ENCODE results near the gene ZNF584. TPM values are rescaled to one million over a fixed set of nuclear protein-coding genes. Genes with fewer than 3 reads are reported as not detected.

Gene ZNF584
- total RNA-seq = 16.7 and 18.0 TPM in 2 replicates

GRCh38 chr19:58408152-58409009, at the start of gene ZNF584:
ZNF584 (plus strand) TSS chr19:58408649; CDS start chr19:58409148, 499 bp downstream.

DNA sequence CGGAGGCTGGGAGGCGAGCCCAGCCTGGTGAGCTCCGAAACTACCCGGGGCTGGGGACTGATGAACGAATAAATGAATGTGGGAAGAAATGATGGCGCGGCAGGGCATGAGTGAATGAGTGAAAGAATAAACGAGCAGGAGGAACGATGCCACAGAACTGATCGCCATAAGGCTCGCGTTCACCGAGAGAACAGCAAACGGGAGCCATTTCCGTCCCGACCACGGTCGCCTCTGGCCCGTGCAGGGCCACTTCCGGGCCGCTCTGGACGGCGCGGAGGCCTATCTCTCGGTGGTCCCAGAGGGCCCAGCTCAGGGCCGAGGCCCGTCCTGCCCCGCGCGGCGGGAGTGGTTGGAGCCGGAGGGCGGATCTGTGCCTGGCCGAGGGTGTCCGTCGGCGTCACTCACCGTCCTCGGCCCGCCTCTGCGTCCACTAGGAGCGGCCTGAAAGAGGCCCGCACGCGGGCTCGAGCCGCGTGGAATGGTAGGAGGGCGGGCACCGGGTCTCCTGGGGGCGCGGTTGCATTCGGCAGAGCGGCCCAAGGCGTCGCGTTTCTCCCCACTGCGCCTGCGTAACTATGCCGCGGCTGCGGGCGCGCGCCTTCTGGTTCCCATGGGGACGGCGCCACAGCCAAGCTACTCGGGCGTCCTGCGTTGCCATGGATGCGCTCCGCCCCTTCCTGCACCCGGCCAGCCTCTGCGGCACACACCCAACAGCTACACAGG, 46.0 kb upstream of the ZNF584 start, which contains the start of gene ZNF497:
ZNF497 (minus strand) TSS at position 480 of the 723 bp plus-strand sequence. CDS start 5,116 bp downstream, outside the sequence.

GRCh38 chr19:58380662-58381459, 27.6 kb upstream of the ZNF584 start, which contains the start of gene ZNF837:
ZNF837 (minus strand) TSS chr19:58381030; CDS start chr19:58369332, 11,698 bp downstream.

DNA sequence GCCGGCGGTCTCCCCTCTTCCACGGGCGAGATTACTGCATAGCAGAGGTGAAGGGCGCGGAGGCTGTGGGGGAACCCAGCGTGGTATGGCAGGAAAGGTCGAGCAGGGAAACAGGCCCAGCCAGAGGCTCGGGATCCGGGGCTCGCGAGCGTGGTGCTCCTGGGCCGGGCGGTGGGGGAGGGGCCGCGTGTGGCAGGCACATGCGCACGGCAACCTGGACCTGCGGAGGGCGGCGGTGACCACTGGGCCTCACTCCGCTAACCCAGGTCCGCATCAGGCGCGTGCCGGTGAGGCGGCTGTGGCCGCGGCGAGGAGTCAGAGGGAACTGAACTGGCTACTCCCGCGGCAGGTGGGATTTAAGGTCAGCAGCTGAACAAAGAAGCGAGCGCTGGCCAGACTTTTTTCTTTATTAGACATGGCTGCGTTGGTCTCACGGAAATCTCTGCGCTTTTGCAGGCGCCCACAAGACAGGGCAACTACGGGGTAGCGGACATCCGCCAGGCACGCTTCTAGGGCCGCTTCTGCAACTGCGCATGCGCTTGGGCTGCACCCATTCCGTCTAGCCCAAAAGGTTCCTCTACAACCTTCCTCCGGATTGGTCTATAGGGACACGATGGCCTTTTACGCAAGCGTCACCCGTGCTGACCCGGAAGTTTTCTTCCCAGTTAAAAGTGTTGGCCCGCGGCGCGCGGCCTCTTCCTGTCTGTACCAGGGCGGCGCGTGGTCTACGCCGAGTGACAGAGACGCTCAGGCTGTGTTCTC, 21.7 kb upstream of the ZNF584 start, which contains the start of gene RPS5:
RPS5 (plus strand) TSS at position 694 of the 762 bp plus-strand sequence. CDS start 869 bp downstream, outside the sequence.

GRCh38 chr19:58395220-58395978, 13.1 kb upstream of the ZNF584 start, which contains the start of gene RNF225:
RNF225 (plus strand) TSS chr19:58395656; CDS start chr19:58396090, 434 bp downstream.

GRCh38 chr19:58439576-58440554, 31.4 kb downstream of the ZNF584 start, which contains the start of gene ZNF132:
ZNF132 (minus strand) TSS chr19:58440153; CDS start chr19:58439821, 332 bp downstream.

DNA sequence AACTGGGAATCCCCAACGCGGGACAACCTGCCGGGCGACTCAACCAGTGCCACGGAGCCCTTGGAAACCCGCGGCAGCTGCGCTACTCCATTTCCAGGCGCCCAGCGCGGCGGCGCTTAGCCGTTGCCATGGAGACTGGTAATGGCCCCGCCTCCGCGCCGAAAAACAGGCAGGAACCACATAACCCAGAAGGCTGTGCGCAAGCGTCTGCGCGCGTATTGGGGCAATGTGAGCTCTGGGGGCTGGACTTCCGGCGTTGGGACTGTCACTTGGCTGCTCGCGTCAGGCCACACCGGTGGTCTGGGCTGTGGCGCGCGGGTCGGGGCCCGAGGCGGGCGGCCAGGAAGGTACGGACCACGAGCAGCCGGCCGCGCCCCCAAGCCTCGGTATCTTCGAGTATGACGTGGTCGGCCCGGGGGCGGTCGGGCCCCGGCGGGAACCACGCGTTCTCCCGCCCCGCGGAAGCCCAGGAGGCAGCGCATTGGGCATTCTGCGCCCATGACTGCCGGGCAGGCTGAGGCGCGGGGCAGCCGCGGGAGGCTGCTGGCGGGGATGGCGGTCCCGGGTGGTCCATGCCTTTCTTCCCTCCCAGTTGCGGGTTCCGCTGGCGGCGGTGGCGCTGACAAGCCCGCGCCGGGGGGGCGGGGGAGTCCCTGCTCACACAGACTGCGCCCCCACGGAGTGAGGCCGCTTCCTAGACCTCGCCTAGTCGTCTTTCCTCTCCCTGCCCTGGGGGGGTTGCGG, 43.1 kb downstream of the ZNF584 start, which contains the start of gene ZNF324B:
ZNF324B (plus strand) TSS at position 265 of the 744 bp plus-strand sequence. CDS start 2,080 bp downstream, outside the sequence.

DNA sequence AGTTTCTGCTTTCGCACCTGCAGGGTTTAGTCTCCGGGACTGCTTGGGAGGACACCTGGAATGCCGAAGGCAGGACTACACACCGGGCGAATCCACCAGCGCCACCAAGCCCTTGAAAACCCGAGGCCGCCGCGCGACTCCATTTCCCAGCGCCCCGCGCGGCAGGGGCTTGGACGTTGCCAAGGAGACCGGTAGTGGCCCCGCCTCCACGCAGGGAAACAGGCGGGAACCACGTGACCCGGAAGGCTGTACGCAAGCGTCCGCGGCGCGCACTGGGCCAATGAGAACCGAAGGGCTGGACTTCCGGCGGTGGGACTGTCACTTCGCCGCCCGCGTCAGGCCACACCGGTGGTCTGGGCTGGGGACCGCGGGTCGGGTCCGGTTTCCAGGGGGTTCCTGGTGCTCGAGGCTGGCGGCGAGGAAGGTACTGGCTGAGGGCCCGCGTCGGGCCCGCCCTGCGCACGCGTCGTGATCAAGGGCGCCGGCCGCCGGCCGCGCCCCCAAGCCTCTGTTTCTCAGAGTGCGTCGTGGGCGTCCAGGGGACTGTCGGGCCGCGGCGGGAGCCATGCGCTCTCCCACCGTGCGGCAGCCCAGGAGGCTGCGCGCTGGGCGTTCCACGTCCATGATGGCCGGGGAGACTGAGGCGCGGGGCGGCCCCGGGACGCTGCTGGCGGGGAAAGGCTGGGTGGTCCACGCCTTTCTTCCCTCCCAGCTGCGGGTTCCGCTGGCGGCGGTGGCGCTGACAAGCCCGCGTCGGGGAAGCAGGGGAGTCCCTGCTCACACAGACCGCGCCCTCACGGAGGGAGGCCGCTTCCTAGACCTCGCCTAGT, 58.5 kb downstream of the ZNF584 start, which contains the start of gene ZNF324:
ZNF324 (plus strand) TSS at position 321 of the 830 bp plus-strand sequence. CDS start 2,106 bp downstream, outside the sequence.

Other genes starting within 250 kb of the ZNF584 start
- 24.4 and 27.0 TPM in 2 replicates for gene ZNF274, start 225.6 kb upstream of the ZNF584 start, total RNA-seq
- gene ZNF544, start 179.7 kb upstream of the ZNF584 start, total RNA-seq = 37.5 and 44.8 TPM in 2 replicates
- 3.4 and 4.2 TPM in 2 replicates for gene ZNF8, start 129.7 kb upstream of the ZNF584 start, total RNA-seq
- gene ERVK3-1, start 103.3 kb upstream of the ZNF584 start, total RNA-seq = 32.6 and 37.5 TPM in 2 replicates
- 3.1 and 3.2 TPM in 2 replicates for gene ZSCAN22, start 81.7 kb upstream of the ZNF584 start, total RNA-seq
- 10.4 and 16.0 TPM in 2 replicates for gene A1BG, start 55.2 kb upstream of the ZNF584 start, total RNA-seq
- gene ZNF497, start 45.9 kb upstream of the ZNF584 start, total RNA-seq = 0.89 and 1.4 TPM in 2 replicates
- 3.1 and 3.5 TPM in 2 replicates for gene ZNF837, start 27.6 kb upstream of the ZNF584 start, total RNA-seq
- 1,967 and 1,989 TPM in 2 replicates for gene RPS5, start 21.4 kb upstream of the ZNF584 start, total RNA-seq
- 0.37 TPM in 1 of 2 replicates, not detected in the other for gene RNF225, start 13.0 kb upstream of the ZNF584 start, total RNA-seq
- gene ZNF132, start 31.5 kb downstream of the ZNF584 start, total RNA-seq = 9.2 and 10.6 TPM in 2 replicates
- gene ZNF324B, start 43.0 kb downstream of the ZNF584 start, total RNA-seq = 10.0 and 12.1 TPM in 2 replicates
- 15.9 and 17.0 TPM in 2 replicates for gene ZNF324, start 58.4 kb downstream of the ZNF584 start, total RNA-seq
- gene ZNF446, start 67.7 kb downstream of the ZNF584 start, total RNA-seq = 8.3 and 12.1 TPM in 2 replicates
- 2.9 and 4.2 TPM in 2 replicates for gene SLC27A5, start 103.3 kb downstream of the ZNF584 start, total RNA-seq
- 7.7 and 8.0 TPM in 2 replicates for gene ZBTB45, start 111.2 kb downstream of the ZNF584 start, total RNA-seq
- gene TRIM28, start 135.4 kb downstream of the ZNF584 start, total RNA-seq = 265 and 355 TPM in 2 replicates
- gene CHMP2A, start 146.5 kb downstream of the ZNF584 start, total RNA-seq = 115 and 140 TPM in 2 replicates
- 60.9 and 92.1 TPM in 2 replicates for gene UBE2M, start 150.0 kb downstream of the ZNF584 start, total RNA-seq
- 13.8 and 19.1 TPM in 2 replicates for gene MZF1, start 164.7 kb downstream of the ZNF584 start, total RNA-seq